HEK293 (cell line): ENCODE measurements around the gene AEN.

Experiments
- CTCF ChIA-PET: fragments of 350-600 bp; formaldehyde crosslinking; extraction: SDS; loops from one replicate; lab custom pipeline; 2021; ENCODE audit warnings: antibody characterized with exemption; lab: Yijun Ruan, JAX
- POLR2A ChIA-PET: fragments of 300-600 bp; formaldehyde crosslinking; extraction: SDS; loops from one replicate; lab custom pipeline; 2020; ENCODE audit warnings: antibody characterized with exemption, inconsistent platforms; lab: Yijun Ruan, JAX
- H3K27ac ChIP-seq: fragments of 200-500 bp; sonication (Bioruptor generic); 2 replicates; pipeline ENCODE4 v1.5.1; 2014; ENCODE audit warnings: low read depth, low read length, control low read depth, inconsistent platforms; ENCODE audit errors: extremely low read depth
- H3K36me3 ChIP-seq, 2 experiments: fragments of 200-500 bp in 1 of 2; sonication (Bioruptor generic) in 1 of 2; 1 replicate in 1 of 2; 2 replicates in 1 of 2; pipeline ENCODE4 v1.5.1; 2014 to 2017; ENCODE audit warnings: inconsistent platforms in 2 of 2, low read length in 2 of 2; ENCODE audit not compliant: control insufficient read depth in 2 of 2, insufficient read depth in 1 of 2
- H3K4me1 ChIP-seq: fragments of 200-500 bp; sonication (Bioruptor generic); 2 replicates; pipeline ENCODE4 v1.5.1; 2014; ENCODE audit warnings: mild to moderate bottlenecking, low read length, inconsistent platforms; ENCODE audit not compliant: control insufficient read depth, insufficient read depth
- H3K4me3 ChIP-seq: 2 replicates; pipeline ENCODE4 v1.5.1; 2011; ENCODE audit warnings: low read depth, mild to moderate bottlenecking, control low read depth, low read length, moderate library complexity
- H3K9me3 ChIP-seq: fragments of 200-500 bp; sonication (Bioruptor generic); 2 replicates; pipeline ENCODE4 v1.5.1; 2014; ENCODE audit warnings: low read depth, low read length, inconsistent platforms; ENCODE audit not compliant: control insufficient read depth, insufficient read depth
- GFI1B ChIP-seq: fragments of 450-650 bp; formaldehyde crosslinking; IDR thresholded peaks from 2 replicates; pipeline ENCODE4 v1.5.1; 2016; ENCODE audit warnings: missing biosample characterization, missing genetic modification characterization
- OSR2 ChIP-seq: fragments of 450-650 bp; formaldehyde crosslinking; IDR thresholded peaks from 2 replicates; pipeline ENCODE4 v1.5.1; 2016; ENCODE audit warnings: missing biosample characterization, missing genetic modification characterization
- PRDM10 ChIP-seq: fragments of 450-650 bp; formaldehyde crosslinking; IDR thresholded peaks from 2 replicates; pipeline ENCODE4 v1.5.1; 2016; ENCODE audit warnings: missing biosample characterization, missing genetic modification characterization
- SCRT2 ChIP-seq: fragments of 450-650 bp; formaldehyde crosslinking; IDR thresholded peaks from 2 replicates; pipeline ENCODE4 v1.5.1; 2016; ENCODE audit warnings: missing biosample characterization, missing genetic modification characterization
- ZFP41 ChIP-seq: fragments of 450-650 bp; formaldehyde crosslinking; IDR thresholded peaks from 2 replicates; pipeline ENCODE4 v1.5.1; 2016; ENCODE audit warnings: missing biosample characterization, missing genetic modification characterization, borderline replicate concordance
- ZNF221 ChIP-seq: fragments of 450-650 bp; formaldehyde crosslinking; IDR thresholded peaks from 2 replicates; pipeline ENCODE4 v1.5.1; 2017; ENCODE audit warnings: missing biosample characterization, missing genetic modification characterization, borderline replicate concordance
- ZNF26 ChIP-seq: fragments of 450-650 bp; formaldehyde crosslinking; IDR thresholded peaks from 2 replicates; pipeline ENCODE4 v1.5.1; 2016; ENCODE audit warnings: missing biosample characterization, missing genetic modification characterization
- ZNF274 ChIP-seq, 2 experiments: fragments of 200-500 bp in 1 of 2; fragments of 450-650 bp in 1 of 2; sonication (Bioruptor generic) in 1 of 2; formaldehyde crosslinking in 1 of 2; IDR thresholded peaks; 2 replicates each; pipeline versions ENCODE4 v1.5.1 to v1.6.1; 2014 to 2016; ENCODE audit warnings: borderline replicate concordance in 1 of 2, inconsistent platforms in 1 of 2, low read length in 1 of 2, missing biosample characterization in 1 of 2, missing genetic modification characterization in 1 of 2
- ZNF37A ChIP-seq: fragments of 450-650 bp; IDR thresholded peaks from 2 replicates; pipeline ENCODE4 v1.5.1; 2018; ENCODE audit warnings: missing biosample characterization, missing genetic modification characterization
- ZNF416 ChIP-seq: fragments of 450-650 bp; formaldehyde crosslinking; IDR thresholded peaks from 2 replicates; pipeline ENCODE4 v1.5.1; 2016; ENCODE audit warnings: missing biosample characterization, missing genetic modification characterization
- ZNF560 ChIP-seq: fragments of 450-650 bp; formaldehyde crosslinking; IDR thresholded peaks from 2 replicates; pipeline ENCODE4 v1.5.1; 2017; ENCODE audit warnings: missing biosample characterization, missing genetic modification characterization, borderline replicate concordance
- ZNF621 ChIP-seq: fragments of 450-650 bp; formaldehyde crosslinking; IDR thresholded peaks from 2 replicates; pipeline ENCODE4 v1.5.1; 2017; ENCODE audit warnings: missing biosample characterization, missing genetic modification characterization
- ZNF664 ChIP-seq: fragments of 450-650 bp; formaldehyde crosslinking; IDR thresholded peaks from 2 replicates; pipeline ENCODE4 v1.5.1; 2016; ENCODE audit warnings: missing biosample characterization, missing genetic modification characterization
- ZNF707 ChIP-seq: fragments of 450-650 bp; formaldehyde crosslinking; IDR thresholded peaks from 2 replicates; pipeline ENCODE4 v1.5.1; 2016; ENCODE audit warnings: missing biosample characterization, missing genetic modification characterization
- ZNF777 ChIP-seq: fragments of 450-650 bp; formaldehyde crosslinking; IDR thresholded peaks from 2 replicates; pipeline ENCODE4 v1.5.1; 2017; ENCODE audit warnings: missing biosample characterization, missing genetic modification characterization, borderline replicate concordance
- ZNF843 ChIP-seq: fragments of 450-650 bp; formaldehyde crosslinking; IDR thresholded peaks from 2 replicates; pipeline ENCODE4 v1.5.1; 2016; ENCODE audit warnings: missing biosample characterization, missing genetic modification characterization
- ZSCAN16 ChIP-seq: fragments of 450-650 bp; formaldehyde crosslinking; IDR thresholded peaks from 2 replicates; pipeline ENCODE4 v1.5.1; 2016; ENCODE audit warnings: missing biosample characterization, missing genetic modification characterization
- ZSCAN23 ChIP-seq: fragments of 450-650 bp; formaldehyde crosslinking; IDR thresholded peaks from 2 replicates; pipeline ENCODE4 v1.5.1; 2016; ENCODE audit warnings: missing biosample characterization, missing genetic modification characterization

AEN gene

DNA sequence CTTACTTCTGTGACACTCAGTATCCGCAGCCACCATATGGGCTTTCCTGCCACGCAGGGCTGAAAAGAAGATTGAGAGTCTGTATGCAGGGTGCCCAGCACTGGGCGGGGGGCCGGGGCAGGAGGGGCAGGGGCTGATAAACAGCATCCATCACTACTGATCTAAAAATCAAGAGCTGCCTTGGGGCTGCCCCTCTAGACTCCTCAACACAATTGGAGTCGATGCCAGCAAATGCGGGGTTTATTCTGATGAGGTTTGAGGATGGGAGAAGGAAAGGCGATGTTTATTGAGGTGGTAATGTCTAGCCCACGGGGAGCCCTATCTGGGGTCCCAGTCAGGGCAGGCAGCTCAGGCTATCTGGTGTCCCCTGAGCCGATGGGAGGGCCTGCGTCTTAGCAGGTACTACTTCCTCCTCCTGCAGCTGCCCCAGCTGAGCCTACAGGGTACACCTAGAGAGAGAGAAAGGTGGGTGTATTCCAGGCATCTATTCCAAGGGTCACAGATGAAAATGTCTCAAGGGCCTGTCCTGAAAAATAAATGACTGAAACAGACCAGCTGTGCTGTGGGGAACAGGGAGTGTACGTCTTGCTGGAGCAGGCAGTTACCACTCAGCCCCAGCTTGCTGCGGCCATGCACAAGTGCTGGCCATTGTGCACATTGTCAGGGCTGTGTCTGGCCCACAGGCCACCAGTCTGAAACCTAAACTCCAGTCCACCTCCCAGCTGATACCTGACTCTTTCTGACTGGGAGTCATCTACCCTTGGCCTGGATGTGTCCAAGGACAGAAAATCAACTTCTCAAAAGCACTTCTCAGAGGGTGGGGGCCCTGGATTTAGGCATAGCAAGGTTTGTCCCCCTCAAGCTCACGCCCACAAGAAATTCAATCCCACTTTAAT is 37.2 kb downstream of the AEN start:
- Histone ChIP-seq H3K4me1 (no peaks in the 10 kb centered on the region), H3K27ac (no peak overlapping the region)
- TF ChIP-seq ZNF707 (no peak), ZSCAN16 (tag by site-specific recombination) (no peak)
- TF ChIP-seq, all 188 proteins: peak for 0
- no peaks in the 10 kb centered on the region for H3K9me3 ChIP-seq
- POLR2A ChIA-PET = no interaction called here
- no peak overlapping the region for H3K4me3 ChIP-seq
- CTCF ChIA-PET = interaction anchor here (0.6 to 7.8 kb wide), 18 partner anchors 20 to 519 kb away, joined by 3 to 81 read pairs (median 4); partner anchors contain the start of gene ISG20
- H3K36me3 ChIP-seq = no peaks in the 10 kb centered on the region

GRCh38 chr15:88658972-88659931 is 38.1 kb downstream of the AEN start:
- ChIA-PET CTCF (interaction anchor here (0.6 to 7.8 kb wide), 10 partner anchors 21 to 519 kb away, joined by 3 to 81 read pairs (median 3); partner anchors contain the start of gene ACAN), POLR2A (interaction anchor here (0.6 kb wide), 1 partner anchor 21 kb away, joined by 3 read pairs; no protein-coding TSS in a partner anchor)
- no peaks in the 10 kb centered on the region for H3K9me3 ChIP-seq
- no peaks in the 10 kb centered on the region for H3K4me1 ChIP-seq
- TF ChIP-seq GFI1B (tag by site-specific recombination) (no peak), ZNF560 (tag by site-specific recombination) (no peak), ZNF777 (tag by site-specific recombination) (no peak), SCRT2 (tag by site-specific recombination) (no peak), ZNF221 (tag by site-specific recombination) (no peak), ZNF37A (tag by site-specific recombination) (no peak), ZNF26 (tag by site-specific recombination) (no peak), ZNF416 (tag by site-specific recombination) (no peak), ZNF274 (IDR thresholded peaks at IDR 0.05; ENCODE audit: low read length) (no peak), ZNF274 (tag by site-specific recombination; IDR thresholded peaks at IDR 0.05; ENCODE audit: borderline replicate concordance) (no peak), OSR2 (tag by site-specific recombination) (no peak), ZSCAN23 (tag by site-specific recombination) (no peak), ZNF621 (tag by site-specific recombination) (no peak), ZNF664 (no peak)
- no peak overlapping the region for H3K4me3 ChIP-seq
- no peak overlapping the region for H3K27ac ChIP-seq
- H3K36me3 ChIP-seq = no peaks in the 10 kb centered on the region

GRCh38 chr15:88661041-88661700 is 40.0 kb downstream of the AEN start:
- Histone ChIP-seq H3K9me3 (no peaks in the 10 kb centered on the region), H3K4me3 (no peak overlapping the region), H3K27ac (no peak overlapping the region), H3K36me3 (no peaks in the 10 kb centered on the region), H3K4me1 (no peaks in the 10 kb centered on the region)
- POLR2A ChIA-PET = no interaction called here
- CTCF ChIA-PET = interaction anchor here (0.9 to 7.8 kb wide), 4 partner anchors 172 to 517 kb away, joined by 3 to 81 read pairs (median 4); no protein-coding TSS in a partner anchor
- TF ChIP-seq ZNF843 (tag by site-specific recombination) (no peak), PRDM10 (tag by site-specific recombination) (no peak), ZFP41 (tag by site-specific recombination) (no peak)
- TF ChIP-seq, all 188 proteins: peak for 0
